GM06990 (cell line): Measurements from ENCODE around the gene FAM200B.

ENCODE experiments used
- DNase-seq: peaks from one replicate; pipeline ENCODE4 v3.0.0-alpha.2; 2011; ENCODE audit not compliant: insufficient read length; ENCODE audit errors: extremely low read depth
- H3K27me3 ChIP-seq: replicated peaks from 2 replicates; pipeline ENCODE4 v1.6.0; 2011; ENCODE audit warnings: low read length; ENCODE audit not compliant: control insufficient read depth, insufficient read depth
- H3K36me3 ChIP-seq: 2 replicates; pipeline ENCODE4 v1.5.1; 2011; ENCODE audit warnings: low read length; ENCODE audit not compliant: control insufficient read depth, insufficient read depth
- H3K4me3 ChIP-seq: replicated peaks from 2 replicates; pipeline ENCODE4 v1.5.1; 2011; ENCODE audit warnings: low read depth, mild to moderate bottlenecking, control low read depth, low read length
- TF ChIP-seq, protein P1 (sequence below): IDR thresholded peaks from 2 replicates; pipeline ENCODE4 v1.5.1; 2011; ENCODE audit warnings: low read length, control low read depth, mild to moderate bottlenecking, inconsistent platforms; ENCODE audit not compliant: insufficient read depth, poor library complexity, severe bottlenecking

The FAM200B gene

DNA sequence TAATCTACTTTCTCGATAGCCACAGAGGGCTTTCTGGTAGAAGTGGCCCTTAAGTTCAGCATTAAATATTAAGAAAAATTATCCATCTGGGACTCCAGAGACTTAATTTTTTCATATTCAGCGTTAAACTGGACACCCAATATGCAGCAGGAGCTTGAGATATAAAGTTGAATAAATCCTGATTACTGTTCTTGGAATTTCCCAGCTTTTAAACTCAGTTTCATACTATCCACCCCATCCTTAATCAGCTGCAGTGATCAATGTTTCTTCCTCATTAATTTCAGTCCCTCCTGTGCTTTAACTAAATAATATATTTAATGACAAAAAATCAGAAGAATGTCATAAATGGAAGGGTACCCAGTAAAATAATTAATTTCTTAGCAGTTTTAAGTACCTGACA lies 22.8 kb upstream of the FAM200B start:
- TF ChIP-seq, protein P1, sequence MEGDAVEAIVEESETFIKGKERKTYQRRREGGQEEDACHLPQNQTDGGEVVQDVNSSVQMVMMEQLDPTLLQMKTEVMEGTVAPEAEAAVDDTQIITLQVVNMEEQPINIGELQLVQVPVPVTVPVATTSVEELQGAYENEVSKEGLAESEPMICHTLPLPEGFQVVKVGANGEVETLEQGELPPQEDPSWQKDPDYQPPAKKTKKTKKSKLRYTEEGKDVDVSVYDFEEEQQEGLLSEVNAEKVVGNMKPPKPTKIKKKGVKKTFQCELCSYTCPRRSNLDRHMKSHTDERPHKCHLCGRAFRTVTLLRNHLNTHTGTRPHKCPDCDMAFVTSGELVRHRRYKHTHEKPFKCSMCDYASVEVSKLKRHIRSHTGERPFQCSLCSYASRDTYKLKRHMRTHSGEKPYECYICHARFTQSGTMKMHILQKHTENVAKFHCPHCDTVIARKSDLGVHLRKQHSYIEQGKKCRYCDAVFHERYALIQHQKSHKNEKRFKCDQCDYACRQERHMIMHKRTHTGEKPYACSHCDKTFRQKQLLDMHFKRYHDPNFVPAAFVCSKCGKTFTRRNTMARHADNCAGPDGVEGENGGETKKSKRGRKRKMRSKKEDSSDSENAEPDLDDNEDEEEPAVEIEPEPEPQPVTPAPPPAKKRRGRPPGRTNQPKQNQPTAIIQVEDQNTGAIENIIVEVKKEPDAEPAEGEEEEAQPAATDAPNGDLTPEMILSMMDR, result no peak
- Histone ChIP-seq H3K36me3 (no peaks in the 10 kb centered on the region), H3K4me3 (no peak overlapping the region), H3K27me3 (no peaks in the 10 kb centered on the region)
- no peak for DNase-seq

GRCh38 chr4:15659768-15660570 lies 21.7 kb upstream of the FAM200B start:
- no peak for DNase-seq
- TF ChIP-seq, protein P1, result no peak
- Histone ChIP-seq H3K36me3 (peaks cover under 1% of the 10 kb centered on the region; the same call in 1 of the 2 replicates), H3K4me3 (no peak overlapping the region), H3K27me3 (no peaks in the 10 kb centered on the region)

- Histone ChIP-seq H3K27me3 (no peaks in the 10 kb centered on the region), H3K36me3 (peaks cover 3% of the 10 kb centered on the region), H3K4me3 (no peak overlapping the region)
- TF ChIP-seq, protein P1, result no peak
- DNase-seq, result no peak
Measured at GRCh38 chr4:15665753-15666365, 15.8 kb upstream of the FAM200B start.

GRCh38 chr4:15667006-15667405 lies 14.6 kb upstream of the FAM200B start:
- H3K4me3 ChIP-seq, result no peak overlapping the region
- H3K36me3 ChIP-seq, result peaks cover 3% of the 10 kb centered on the region
- DNase-seq, result no peak
- no peaks in the 10 kb centered on the region for H3K27me3 ChIP-seq
- TF ChIP-seq, protein P1, result no peak

DNA sequence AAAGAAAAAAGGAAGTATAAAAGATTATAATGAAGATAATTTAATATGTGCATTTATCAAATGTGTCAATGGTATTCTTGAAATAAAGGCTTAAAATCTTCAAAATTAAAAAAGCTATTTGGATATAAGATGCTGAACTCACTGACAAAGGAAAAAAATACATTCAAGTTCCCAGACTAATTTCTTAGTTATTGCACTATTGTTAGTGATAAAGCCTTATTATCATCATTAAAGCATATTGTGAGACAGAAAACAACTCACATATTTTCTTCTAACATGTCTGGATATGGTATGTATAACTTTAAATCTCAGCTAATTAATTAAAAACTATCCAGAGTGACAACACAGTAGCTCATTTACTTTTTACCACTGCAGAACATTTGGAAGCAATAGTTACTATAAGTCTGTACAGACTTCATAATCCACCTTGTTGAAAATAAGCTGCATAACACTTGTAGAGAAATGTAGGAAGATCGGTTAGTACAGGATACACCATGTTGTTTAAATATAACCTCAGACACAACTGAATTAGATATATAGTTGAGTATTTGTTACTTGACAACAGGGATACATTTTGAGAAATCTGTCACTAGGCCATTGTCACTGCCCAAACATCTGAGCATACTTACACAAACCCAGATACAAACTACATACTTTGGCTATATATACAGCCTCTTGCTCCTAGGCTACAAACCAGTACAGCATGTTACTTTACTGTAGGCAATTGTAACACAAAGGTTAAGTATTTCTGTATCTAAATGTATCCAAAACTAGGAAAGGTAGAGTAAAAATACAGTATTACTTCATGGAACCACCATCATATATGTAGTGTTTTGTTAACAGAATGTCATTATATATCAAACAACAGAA lies 12.8 kb upstream of the FAM200B start:
- Histone ChIP-seq H3K27me3 (no peaks in the 10 kb centered on the region), H3K4me3 (no peak overlapping the region), H3K36me3 (peaks cover 3% of the 10 kb centered on the region)
- DNase-seq, result no peak
- TF ChIP-seq, protein P1, result no peak
